T1000 (cell line): ENCODE measurements around the gene MAP3K5.

Experiments
- DNase-seq: peaks from one replicate; lab custom pipeline; 2025; ENCODE audit warnings: mixed read lengths; lab: John Stamatoyannopoulos, UW

The MAP3K5 gene

DNA sequence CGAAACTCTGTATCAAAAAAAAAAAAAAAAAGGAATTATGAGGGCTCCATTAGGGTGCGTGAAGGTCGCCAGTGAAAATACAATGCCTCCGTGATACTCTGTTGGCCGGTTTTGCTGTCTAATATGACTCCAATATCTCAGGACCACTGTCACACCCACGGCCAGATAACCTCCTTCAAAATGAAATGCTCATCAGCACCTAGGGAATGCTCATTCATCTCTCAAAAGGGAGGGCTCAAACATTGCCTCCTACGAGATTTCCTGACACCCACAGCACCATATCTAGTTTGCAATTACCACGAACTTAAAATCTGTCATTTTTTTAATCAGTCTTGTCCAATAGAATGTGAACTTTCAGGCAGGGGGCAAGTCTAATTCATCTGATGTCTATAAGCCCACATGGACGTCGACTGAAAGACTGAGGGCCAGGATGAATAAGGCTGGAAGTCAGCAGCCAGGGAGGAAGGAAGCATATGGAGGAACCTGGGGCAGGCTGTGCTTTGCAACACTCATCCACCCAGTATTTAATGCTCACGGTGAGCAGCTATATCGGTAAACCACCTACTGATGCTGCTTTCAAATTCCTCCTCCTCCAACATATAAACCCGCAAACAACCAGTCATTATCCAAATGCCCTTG lies 42.8 kb downstream of the MAP3K5 start:
- DNase-seq, result no peak

DNA sequence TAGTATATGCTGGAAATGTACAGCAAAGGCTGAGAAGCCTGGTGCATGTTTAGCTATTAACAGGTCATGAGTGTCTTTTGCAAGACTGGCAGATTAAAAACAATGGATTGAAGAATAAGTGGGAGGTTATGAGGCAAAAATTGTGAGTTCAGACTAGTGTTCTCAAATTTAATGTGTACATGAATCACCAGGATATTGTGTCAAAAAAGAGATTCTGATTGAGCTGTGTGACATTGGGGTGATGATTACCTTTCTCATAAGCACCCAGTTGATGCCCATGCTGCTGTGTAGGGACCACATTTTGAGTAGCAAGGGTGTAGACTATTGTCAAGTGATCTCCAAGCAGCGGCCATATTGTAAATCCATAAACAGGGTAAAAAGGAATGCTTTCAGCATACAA lies 44.8 kb downstream of the MAP3K5 start:
- no peak for DNase-seq

DNA sequence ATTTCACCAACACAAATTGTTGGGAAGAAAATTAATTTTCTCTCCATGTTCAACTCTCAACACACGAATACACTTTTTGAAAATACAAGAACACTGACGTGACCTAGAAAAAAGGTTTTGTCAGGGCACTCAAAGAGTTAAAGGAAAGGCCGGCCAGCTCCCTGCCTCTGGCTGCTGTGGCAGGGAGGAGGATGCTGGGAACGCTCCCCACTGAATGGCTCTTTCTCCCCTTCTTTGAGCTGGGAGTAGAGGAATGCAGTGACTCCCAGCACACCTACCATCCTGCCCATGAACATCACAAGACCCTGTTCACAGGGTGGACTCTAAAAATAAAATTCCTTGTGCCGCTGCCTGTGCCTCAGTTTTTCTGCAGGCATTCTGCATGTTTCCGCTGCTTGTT lies 47.0 kb downstream of the MAP3K5 start:
- no peak for DNase-seq

DNA sequence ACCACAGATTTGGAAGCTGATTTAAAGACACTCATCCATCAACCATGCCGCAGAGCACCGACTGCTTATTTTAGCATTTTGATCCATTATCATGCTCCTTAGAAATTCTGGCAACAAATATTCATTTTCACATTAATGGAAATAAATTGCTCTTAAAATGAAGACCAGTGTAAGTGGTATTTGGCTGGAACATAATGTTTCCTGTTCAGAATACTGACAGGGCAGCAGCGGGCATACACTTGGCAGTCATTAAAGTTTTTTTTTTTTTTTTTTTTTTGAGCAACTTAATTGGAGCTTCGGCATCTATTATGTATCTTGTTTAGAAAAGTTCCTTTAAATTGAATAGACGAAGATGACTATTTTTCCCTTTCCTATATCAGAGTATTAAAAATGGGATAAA lies 47.4 kb downstream of the MAP3K5 start:
- no peak for DNase-seq

DNA sequence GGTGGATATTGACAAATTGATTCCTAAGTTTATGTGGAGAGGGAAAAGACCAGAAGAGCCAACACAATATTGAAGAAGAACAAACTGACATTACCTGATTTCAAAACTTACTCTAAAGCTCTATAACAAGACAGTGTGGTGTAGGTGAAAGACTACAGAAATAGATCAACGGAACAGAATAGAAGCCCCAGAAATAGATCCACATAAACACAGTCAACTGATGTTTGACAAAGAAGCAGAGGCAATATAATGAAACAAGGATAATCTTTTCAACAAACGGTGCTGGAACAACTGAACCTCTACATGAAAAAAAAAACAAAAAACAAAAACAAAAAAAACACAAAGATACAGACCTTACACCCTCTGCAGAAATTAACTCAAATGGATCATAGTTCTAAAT lies 50.2 kb downstream of the MAP3K5 start:
- DNase-seq, result no peak

DNA sequence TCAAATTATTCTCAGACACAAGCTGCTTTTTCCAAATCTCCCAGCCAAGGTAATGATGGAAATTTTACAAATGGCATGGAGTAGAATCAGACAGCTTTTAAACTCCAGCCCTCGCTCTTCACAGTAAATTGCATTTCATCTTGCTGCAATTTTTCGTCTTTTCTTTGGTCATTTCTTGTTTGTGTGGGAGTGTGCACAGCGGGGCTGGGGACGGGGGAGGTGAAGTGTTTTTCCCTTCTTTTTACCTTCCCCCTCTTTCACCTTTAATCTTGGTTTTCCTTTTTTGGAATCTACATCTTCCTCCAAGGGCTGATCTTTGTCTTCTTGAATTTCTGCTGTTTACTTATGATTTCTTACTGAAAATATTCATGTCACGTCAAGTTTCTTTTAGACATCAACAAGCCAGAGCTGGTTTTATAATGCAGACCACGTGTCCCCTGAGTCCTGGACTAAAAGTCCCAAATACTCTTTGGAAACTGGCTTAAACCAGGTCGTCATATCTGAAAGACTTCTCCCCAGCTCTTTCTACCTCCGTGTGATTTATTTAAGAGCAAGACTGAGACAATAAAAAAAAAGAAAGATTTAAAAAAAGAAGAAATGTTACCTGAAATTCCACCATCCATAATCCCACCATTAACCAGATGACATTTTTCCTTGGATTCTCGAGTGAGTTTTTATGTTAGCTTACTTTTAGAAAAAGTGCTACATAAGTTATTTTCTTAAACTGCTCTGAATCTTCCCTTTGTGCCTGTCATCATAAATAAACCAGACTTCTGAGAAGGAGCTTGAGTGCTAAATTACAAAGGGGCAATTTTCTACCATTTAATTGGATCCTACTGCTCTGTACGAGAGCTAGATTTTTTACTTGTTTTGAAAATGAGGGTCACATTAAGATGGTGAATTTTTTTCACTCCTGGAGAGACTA lies 52.0 kb downstream of the MAP3K5 start:
- no peak for DNase-seq

DNA sequence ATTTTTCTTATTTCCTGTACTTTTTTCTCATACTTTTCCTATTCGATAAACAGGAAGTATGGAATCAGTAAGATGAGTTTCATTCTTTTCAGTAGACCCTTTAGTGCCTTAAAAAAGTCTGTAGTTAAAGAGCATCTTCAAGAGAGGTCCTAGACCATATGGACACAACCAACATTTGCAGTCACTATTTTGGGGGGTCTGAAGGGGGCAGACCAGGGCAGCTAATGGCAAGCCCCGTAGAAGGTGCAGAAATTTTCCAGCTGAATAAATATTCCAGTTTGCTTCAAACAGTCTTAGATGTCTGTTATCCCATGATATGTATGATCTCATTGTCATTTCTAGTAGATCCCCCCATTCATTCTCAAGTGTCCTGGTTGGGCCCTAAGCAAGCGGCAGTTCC lies 52.8 kb downstream of the MAP3K5 start:
- no peak for DNase-seq

DNA sequence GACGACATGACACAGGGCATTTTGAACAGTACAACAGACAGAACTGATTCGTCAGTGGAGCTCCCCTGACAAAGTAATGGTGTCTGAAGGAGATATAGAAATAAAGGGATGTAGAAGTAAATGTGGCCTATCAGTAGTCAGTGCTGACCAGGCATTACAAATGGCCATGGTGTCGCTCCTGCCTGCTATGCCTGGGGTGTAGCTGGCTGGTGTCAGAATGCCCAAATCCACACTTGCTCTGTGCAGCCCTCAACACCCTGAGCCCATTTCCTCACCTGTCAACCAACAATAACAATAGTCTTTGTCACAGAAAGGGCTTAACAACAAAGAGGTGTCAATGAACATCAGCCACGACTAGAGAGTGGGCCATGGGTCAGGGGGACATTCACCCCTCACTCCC lies 53.2 kb downstream of the MAP3K5 start:
- DNase-seq, result no peak

DNA sequence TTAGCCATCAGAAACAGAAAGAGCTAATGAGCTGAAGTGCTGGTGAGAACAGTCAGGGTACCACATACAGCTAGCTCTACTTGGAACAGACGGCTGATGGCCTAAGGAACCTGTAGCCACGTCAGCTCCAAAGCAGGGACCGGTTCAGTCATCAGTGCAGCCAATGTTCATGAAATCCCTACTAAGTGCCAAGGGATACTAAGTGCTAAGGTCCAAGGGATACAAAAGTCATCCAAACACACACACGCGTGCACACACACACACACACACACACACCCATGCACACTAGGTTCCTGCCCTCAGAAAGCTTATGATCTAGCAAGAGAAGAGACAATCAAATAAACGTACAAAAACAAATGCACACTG lies 53.6 kb downstream of the MAP3K5 start:
- DNase-seq, result no peak

DNA sequence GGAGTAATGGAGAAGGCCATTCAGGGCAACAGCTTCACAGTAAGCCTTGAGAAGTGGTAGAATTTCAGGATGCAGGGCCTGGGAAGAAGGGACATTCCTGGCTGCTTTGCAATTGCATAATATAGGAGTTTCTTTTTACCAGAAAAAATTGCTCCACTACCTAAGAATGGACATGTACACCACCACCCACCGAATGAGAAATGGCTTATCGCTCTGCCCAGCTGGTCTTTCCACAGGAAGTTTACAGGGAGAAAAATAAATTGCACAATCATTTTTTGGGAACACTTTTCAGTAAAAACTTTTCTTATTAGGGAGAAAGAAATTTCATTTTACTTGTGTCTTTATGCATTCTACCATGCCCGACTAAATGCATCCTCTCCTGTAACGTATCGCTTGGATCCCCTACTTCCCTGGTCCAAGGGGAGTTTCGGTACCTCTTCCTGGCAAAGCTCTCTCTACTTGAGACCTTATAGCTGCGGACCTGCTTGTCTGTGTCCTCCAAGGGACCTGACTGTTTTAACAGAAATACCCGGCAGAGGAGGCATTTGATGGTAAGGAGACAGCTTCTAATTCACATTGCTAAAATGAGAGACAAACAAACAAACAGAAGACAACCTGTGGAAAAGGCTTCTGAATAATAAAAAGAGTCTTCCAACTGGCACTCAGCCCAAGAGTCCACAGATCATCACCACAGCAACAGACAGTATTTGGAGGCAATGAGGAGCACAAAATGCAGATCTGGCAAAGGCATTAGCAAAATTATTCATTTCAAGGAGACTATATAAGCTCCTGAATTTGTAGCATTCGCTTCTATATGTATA lies 54.2 kb downstream of the MAP3K5 start:
- no peak for DNase-seq

DNA sequence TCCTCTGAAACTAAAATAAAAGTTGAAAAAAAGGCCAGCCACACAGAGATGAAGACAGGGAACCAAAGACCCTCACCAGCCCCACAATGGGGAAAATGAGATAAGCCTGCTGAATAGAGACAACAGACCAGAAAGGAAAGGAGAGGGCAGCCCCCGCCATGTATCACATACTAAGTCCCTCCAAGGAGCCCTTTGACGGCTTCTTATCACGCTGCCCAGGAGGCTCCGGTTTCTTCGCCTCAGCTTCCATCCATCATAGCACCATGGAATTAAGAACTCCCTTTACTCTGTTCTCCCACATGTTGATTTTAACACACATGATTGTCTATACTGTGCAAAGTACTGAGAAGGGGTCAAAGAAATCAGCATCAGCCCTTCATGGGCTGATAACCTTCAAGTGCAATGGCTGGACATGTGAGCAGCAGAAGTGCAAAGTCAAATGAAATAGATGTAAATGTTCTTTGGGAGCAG lies 54.9 kb downstream of the MAP3K5 start:
- no peak for DNase-seq

DNA sequence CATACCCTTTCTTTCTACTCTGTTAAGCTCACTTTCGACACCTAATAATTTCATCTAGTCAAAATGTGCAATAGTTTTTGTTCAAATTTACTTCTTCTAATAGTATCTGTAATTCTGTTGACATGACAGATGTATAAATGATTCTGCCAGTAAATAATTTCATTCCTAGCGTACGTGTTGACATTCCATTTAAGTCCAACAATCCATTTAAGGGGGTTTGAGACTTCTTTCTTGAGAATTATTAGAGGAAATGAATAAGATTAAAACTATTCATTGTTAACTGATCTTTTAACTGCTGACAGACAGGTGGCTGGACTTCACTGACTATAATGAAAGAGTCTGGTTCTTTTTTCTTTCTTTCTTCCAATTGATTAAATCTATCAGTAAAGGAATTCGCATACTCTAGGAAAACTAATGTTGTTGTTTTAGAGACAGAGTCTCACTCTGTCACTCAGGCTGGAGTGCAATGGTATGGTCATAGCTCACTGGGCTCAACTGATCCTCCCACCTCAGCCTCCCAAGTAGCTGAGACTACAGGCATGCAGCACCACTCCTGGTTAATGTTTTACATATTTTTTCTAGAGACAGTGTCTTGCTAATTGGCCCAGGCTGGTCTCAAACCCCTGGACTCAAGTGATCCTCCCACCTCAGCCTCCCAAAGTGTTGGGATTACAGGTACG lies 55.9 kb downstream of the MAP3K5 start:
- DNase-seq, result no peak

DNA sequence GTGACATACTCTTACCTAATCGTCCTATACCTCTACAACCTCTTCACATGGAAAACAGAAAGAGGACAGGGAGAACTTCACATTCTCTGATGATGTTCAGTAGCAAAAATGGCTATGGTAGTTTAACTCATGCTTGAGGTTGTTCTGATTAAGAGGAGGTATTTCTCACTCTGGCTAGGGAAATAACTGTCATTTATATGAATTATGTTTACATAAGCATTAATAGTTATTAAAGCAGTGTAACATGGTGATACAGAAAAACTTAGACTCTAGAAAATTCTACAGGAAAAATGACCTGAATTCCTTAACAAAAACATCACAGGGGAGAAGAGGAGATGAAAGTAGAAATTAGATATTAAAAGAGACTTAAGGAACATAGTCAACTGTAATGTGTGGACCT lies 57.3 kb downstream of the MAP3K5 start:
- DNase-seq, result no peak

DNA sequence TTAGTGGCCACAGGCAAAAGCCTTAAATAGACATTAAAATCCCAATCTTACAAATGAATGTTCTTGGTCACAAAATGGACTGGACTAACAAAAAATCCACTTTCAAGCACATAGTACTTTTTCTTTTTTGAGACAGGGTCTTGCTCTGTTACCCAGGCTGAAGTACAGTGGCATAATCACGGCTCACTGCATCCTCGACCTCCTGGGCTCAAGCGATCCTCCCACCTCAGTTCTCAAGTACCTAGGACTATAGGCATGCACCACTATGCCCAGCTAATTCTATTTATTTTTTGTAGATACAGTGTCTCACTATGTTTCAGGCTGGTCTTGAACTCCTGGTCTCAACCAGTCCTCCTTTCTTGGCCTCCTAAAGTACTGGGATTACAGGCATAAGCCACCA lies 59.4 kb downstream of the MAP3K5 start:
- no peak for DNase-seq

DNA sequence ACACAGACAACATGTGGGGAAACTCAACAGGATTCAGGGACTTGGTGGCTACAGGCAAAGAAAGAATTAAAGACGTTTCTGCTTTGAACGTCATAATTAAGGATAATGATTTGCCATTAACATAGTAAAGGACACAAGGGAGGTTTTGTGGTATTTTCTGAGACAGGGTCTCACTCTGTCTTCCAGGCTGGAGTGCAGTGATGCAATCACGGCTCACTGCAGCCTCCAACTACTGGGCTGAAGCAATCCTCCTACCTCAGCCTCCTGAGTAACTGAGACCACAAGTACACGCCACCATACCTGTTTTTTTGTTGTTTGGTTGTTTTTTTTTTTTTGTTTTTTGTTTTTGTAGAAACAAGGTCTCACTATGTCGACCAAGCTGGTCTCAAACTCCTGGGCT lies 62.4 kb downstream of the MAP3K5 start:
- DNase-seq, result no peak

DNA sequence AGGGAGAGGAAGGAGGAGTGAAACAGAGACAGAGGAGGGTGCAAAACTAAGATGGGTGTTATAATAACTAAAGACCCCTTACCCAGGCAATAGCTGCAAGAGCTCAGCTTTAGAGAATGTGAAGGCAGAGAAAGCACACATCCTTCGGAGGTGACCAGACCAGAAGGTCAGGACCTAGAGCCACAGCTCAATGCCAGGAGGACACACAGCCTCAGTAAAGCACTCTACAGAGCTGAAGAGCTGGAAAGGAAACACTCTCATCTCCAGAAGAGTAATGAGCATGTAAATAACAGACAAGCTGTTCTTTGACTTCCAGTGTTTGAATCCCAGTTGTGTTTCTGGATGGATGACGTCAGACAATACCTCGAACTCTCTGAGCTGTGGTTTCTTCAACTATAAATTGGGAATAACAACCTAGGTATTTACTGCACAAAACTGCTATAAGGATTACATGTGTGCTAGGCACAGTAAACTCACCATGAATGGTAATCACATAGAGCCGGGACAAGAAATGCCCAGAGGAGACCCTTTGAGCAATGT lies 63.2 kb downstream of the MAP3K5 start:
- no peak for DNase-seq

DNA sequence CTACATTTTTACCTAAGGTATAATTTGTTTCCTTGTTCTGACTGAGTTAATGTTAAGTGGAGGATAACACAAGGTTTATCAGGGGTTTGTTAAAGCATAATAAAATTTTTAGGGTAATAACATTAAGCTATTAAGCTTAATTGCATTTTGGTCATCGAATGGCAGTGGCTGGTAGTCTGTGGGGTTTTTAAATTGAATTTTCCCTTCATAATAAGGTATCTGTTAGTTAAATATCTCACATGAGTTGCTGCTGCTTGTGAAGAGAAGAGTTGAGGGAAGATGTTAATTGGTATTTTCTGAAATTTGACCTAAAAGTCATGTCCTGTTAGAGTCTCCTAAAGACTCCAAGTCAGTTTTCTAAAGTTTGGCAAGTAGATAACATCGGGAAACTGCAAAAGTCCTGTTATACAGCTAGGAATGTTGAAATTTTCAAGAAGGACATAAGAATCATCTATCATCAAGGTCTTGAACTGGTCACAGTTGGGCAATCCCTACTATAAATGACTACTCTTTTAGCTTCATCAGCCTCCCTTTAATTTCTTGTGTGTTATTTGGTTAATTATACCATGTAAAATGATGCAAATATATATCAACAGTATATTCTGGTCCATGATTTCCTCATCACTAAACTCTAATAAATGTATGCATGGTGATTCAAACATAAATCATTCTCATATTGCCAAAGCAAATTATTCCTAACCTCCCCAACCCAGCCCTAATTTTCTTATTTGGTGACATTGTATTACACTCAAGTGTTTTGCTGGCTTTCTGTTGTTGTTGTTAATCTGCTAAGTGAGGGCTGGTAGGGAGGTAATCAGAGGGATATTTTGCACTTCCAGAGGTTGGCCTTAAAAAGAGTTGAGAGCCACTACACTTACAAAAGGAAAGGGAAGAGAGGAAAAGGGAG lies 64.0 kb downstream of the MAP3K5 start:
- DNase-seq, result no peak

DNA sequence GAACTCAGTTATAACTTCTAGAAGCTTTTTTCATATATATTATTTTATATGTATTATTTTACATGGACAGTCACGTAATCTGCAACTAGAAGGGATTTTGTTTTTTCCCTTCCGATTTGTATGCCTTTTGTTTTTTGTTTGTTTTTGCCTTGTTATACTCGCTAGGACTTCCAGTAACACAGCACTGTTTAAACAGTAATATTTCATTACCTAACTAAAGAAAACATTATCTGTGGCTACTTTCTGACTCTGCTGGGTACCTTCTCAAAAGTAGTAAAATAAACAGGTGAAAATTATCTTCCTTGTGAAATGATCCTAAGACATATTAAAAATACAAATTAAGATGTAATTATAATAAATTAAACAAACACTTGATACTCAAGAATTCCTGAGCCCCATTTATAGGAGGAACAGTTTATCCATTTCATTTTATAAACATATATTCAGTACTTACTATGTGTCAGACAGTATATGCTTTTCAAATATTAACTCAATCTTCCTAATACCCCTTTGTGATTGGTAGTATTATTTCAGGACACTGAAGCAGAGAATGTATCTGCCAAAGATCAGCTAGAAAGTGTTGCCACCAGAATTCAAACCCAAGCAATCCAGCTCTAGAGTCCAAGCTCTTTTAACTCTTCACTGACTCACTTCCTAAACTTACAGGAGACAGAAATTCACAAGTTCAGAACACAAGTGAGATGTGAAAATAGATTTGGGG lies 65.3 kb downstream of the MAP3K5 start:
- no peak for DNase-seq

DNA sequence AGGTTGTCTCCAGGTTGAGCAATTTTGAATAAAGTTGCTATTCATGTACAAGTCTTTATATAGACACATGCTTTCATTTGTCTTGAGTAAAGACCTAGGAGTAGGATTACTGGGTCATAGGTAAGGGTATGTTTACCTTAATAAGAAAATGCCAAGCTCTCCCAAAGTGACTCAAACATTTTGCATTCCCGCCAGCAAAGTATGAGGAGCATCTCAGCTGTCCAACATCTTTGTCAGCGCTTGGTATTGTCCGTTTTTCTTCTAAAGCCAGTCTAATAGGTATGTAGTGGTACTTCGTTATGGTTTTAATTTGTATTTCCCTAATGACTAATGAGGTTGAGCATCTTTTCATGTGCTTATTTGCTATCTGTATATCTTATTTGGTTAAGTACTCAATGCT lies 67.2 kb downstream of the MAP3K5 start:
- no peak for DNase-seq

DNA sequence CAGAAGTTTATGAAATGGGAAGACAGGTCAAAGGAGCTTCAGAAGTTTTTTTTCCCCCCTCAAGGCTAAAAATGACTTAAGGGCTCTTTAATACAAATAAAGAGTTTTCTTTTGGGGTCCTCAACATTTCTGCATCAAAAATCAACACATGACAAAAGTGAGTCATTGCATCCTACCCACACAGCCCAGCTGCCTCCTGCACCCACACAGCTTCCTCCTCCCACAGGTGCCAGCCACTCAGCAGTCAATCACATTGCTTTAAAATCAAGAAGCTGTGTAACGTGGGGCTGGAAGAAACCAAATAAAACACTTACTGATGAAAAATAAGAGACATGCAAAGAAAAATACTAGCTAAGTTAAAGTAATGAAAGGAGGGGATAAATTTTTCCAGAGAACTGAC lies 68.5 kb downstream of the MAP3K5 start:
- no peak for DNase-seq
